ENCODE results near the gene GMPS.

Gene GMPS

GRCh38 chr3:155889952-155890351 is 19.5 kb downstream of the GMPS start:
- no peak for TF ChIP-seq CTCF (IDR thresholded peaks at IDR 0.05)

- no peak for TF ChIP-seq CTCF (IDR thresholded peaks at IDR 0.05)
These were observed 20.3 kb downstream of the GMPS start for GRCh38 chr3:155890671-155891190.

- no peak for TF ChIP-seq CTCF (IDR thresholded peaks at IDR 0.05)
These were observed 20.9 kb downstream of the GMPS start for GRCh38 chr3:155891321-155891720.

- no peak for TF ChIP-seq CTCF (IDR thresholded peaks at IDR 0.05)
These were observed 25.0 kb downstream of the GMPS start for GRCh38 chr3:155895379-155895900.

GRCh38 chr3:155906900-155907299 is 36.5 kb downstream of the GMPS start:
- TF ChIP-seq CTCF (IDR thresholded peaks at IDR 0.05), result no peak

GRCh38 chr3:155908086-155908485 is 37.6 kb downstream of the GMPS start:
- TF ChIP-seq CTCF (IDR thresholded peaks at IDR 0.05), result no peak

- no peak for TF ChIP-seq CTCF (IDR thresholded peaks at IDR 0.05)
These were observed 38.2 kb downstream of the GMPS start for GRCh38 chr3:155908605-155909004.

GRCh38 chr3:155912090-155912489 is 41.6 kb downstream of the GMPS start:
- no peak for TF ChIP-seq CTCF (IDR thresholded peaks at IDR 0.05)

Measured in LNCAP (cell line).